Liver (tissue), 9 donors: ENCODE data around the gene GLI1. TPM values are rescaled to one million over a fixed set of nuclear protein-coding genes. Genes with fewer than 3 reads are reported as not detected.

ENCODE experiments used
- DNase-seq: peaks from one replicate; pipeline ENCODE4 v3.0.0-alpha.2; 2017; ENCODE audit warnings: low spot score
- H3K27ac ChIP-seq, 2 donors: one replicate each; pipeline ENCODE4 v1.7.0; 2013; ENCODE audit warnings: inconsistent platforms in 2 of 2, low read length in 2 of 2, control low read depth in 1 of 2, low read depth in 1 of 2, mild to moderate bottlenecking in 1 of 2
- H3K27me3 ChIP-seq, 4 donors: one replicate each; pipeline versions ENCODE4 v1.6.1 to v1.7.0; 2013; ENCODE audit warnings: low read length in 3 of 4, inconsistent platforms in 1 of 4, mild to moderate bottlenecking in 1 of 4, moderate library complexity in 1 of 4; ENCODE audit not compliant: control insufficient read depth in 4 of 4, insufficient read depth in 4 of 4
- H3K36me3 ChIP-seq, 4 donors: one replicate each; pipeline versions ENCODE4 v1.6.1 to v1.7.0; 2013; ENCODE audit warnings: low read length in 3 of 4, mild to moderate bottlenecking in 3 of 4, low read depth in 1 of 4, moderate library complexity in 1 of 4; ENCODE audit not compliant: control insufficient read depth in 4 of 4, insufficient read depth in 3 of 4
- H3K4me1 ChIP-seq, 4 donors: one replicate each; pipeline versions ENCODE4 v1.6.1 to v1.7.0; 2013; ENCODE audit warnings: low read length in 3 of 4, mild to moderate bottlenecking in 3 of 4, moderate library complexity in 1 of 4; ENCODE audit not compliant: control insufficient read depth in 4 of 4, insufficient read depth in 4 of 4
- H3K4me3 ChIP-seq, 3 donors: one replicate each; pipeline versions ENCODE4 v1.6.1 to v1.7.0; 2013; ENCODE audit warnings: low read length in 3 of 3, control low read depth in 1 of 3, low read depth in 1 of 3, mild to moderate bottlenecking in 1 of 3
- H3K9ac ChIP-seq, 2 donors: one replicate each; pipeline ENCODE4 v1.7.0; 2013; ENCODE audit warnings: low read length in 2 of 2, mild to moderate bottlenecking in 2 of 2, moderate library complexity in 2 of 2, control low read depth in 1 of 2, low read depth in 1 of 2
- H3K9me3 ChIP-seq, 4 donors: one replicate each; pipeline versions ENCODE4 v1.6.1 to v1.7.0; 2013; ENCODE audit warnings: low read length in 3 of 4; ENCODE audit not compliant: control insufficient read depth in 4 of 4
- ATF3 ChIP-seq: IDR thresholded peaks from 2 replicates; pipeline ENCODE4 v1.6.1; 2016; ENCODE audit warnings: antibody characterized with exemption
- CTCF ChIP-seq: fragments of 150-350 bp; IDR thresholded peaks from 2 replicates; pipeline ENCODE4 v1.5.1; 2017; ENCODE audit warnings: improper control_type of control experiment, low read depth, low read length; ENCODE audit not compliant: missing input control
- EGR1 ChIP-seq, 2 donors: IDR thresholded peaks; 2 replicates each; pipeline ENCODE4 v1.6.1; 2016 to 2018; ENCODE audit warnings: antibody characterized with exemption in 2 of 2, low read depth in 2 of 2
- FOXA2 ChIP-seq: IDR thresholded peaks from 2 replicates; pipeline ENCODE4 v1.6.1; 2016; ENCODE audit warnings: antibody characterized with exemption
- GABPA ChIP-seq, 2 donors: IDR thresholded peaks in 1 of 2; conservative IDR thresholded peaks in 1 of 2; 2 replicates each; pipeline ENCODE4 v1.6.1; 2016; ENCODE audit warnings: antibody characterized with exemption in 2 of 2, mild to moderate bottlenecking in 1 of 2, moderate library complexity in 1 of 2
- HNF4A ChIP-seq, 2 donors: conservative IDR thresholded peaks; 2 replicates each; pipeline ENCODE4 v1.6.1; 2016; ENCODE audit warnings: antibody characterized with exemption in 2 of 2, mild to moderate bottlenecking in 2 of 2
- HNF4G ChIP-seq: IDR thresholded peaks from 2 replicates; pipeline ENCODE4 v1.6.1; 2016; ENCODE audit warnings: antibody characterized with exemption
- JUND ChIP-seq, 2 donors: IDR thresholded peaks; 2 replicates each; pipeline ENCODE4 v1.6.1; 2016; ENCODE audit warnings: antibody characterized with exemption in 2 of 2
- NR2F2 ChIP-seq: IDR thresholded peaks from 2 replicates; pipeline ENCODE4 v1.6.1; 2016; ENCODE audit warnings: antibody characterized with exemption
- RAD21 ChIP-seq, 2 donors: IDR thresholded peaks; 2 replicates each; pipeline ENCODE4 v1.6.1; 2016; ENCODE audit warnings: antibody characterized with exemption in 2 of 2, mild to moderate bottlenecking in 2 of 2
- REST ChIP-seq: IDR thresholded peaks from 2 replicates; pipeline ENCODE4 v1.6.1; 2016; ENCODE audit warnings: antibody characterized with exemption, mild to moderate bottlenecking
- RXRA ChIP-seq, 2 donors: IDR thresholded peaks; 2 replicates each; pipeline ENCODE4 v1.6.1; 2017 to 2018; ENCODE audit warnings: antibody characterized with exemption in 2 of 2, mild to moderate bottlenecking in 1 of 2
- SP1 ChIP-seq: IDR thresholded peaks from 2 replicates; pipeline ENCODE4 v1.6.1; 2018; ENCODE audit warnings: antibody characterized with exemption, mild to moderate bottlenecking
- TAF1 ChIP-seq: conservative IDR thresholded peaks from 2 replicates; pipeline ENCODE4 v1.6.1; 2016; ENCODE audit warnings: antibody characterized with exemption, mild to moderate bottlenecking
- YY1 ChIP-seq: IDR thresholded peaks from 2 replicates; pipeline ENCODE4 v1.6.1; 2016; ENCODE audit warnings: antibody characterized with exemption, mild to moderate bottlenecking
- ZBTB33 ChIP-seq: IDR thresholded peaks from 2 replicates; pipeline ENCODE4 v1.6.1; 2016; ENCODE audit warnings: antibody characterized with exemption
- WGBS: extraction: QIAGEN DNeasy Blood & Tissue Kit; methylation state at CpG from one replicate; pipeline ENCODE4 v1.1.7; 2013; 5-methylcytosine and 5-hydroxymethylcytosine counted together
- polyA plus RNA-seq, 2 donors: library from polyadenylated mRNA; stranded (reverse) in 1 of 2; unstranded in 1 of 2; fragments of 200-250 nt in 1 of 2; fragments of >200 nt in 1 of 2; fragmentation: Nextera tagmentation in 1 of 2; extraction: Ambion mirVana in 1 of 2; gene quantifications; one replicate each; pipeline versions ENCODE4 v1.2.1 to v1.2.3, GENCODE V29; 2013 to 2015
- total RNA-seq, 2 donors: library from RNA; depleted of rRNA; stranded (reverse); fragments of >200 nt; gene quantifications; one replicate each; pipeline ENCODE4 v1.2.3, GENCODE V29; 2014
- donor health status: healthy.
- donor health status: healthy.
- donor health status: healthy.
- donor health status: healthy.
- donor health status: healthy.

The GLI1 gene
- total and polyA plus RNA-seq, 4 donors, result 0.09 to 0.44 (median 0.24) TPM

GRCh38 chr12:57430112-57430930 is 29.3 kb upstream of the GLI1 start:
- under 1% methylated on average over 74 of the region's 74 CpGs for WGBS
- DNase-seq, result peak; percentile 72
- TF ChIP-seq HNF4G (no peak), JUND (IDR thresholded peaks at IDR 0.05) (no peak), ATF3 (no peak), FOXA2 (no peak)

GRCh38 chr12:57430931-57431566 is 28.5 kb upstream of the GLI1 start, which contains the start of gene R3HDM2:
TSS of gene R3HDM2 (minus strand) at chr12:57431043. CDS start at chr12:57310428, 120,615 bp downstream.
- Histone ChIP-seq H3K36me3 (no peaks in the 10 kb centered on the region), H3K4me3 (peak within 1 kb of the TSS; percentile 62 to 92 (median 80)), H3K9ac (peak within 1 kb of the TSS; percentile 98 to 100), H3K4me1 (peaks cover 0 to 17% (median 2%) of the 10 kb centered on the region in 4 donors), H3K9me3 (no peaks in the 10 kb centered on the region), H3K27me3 (no peaks in the 10 kb centered on the region), H3K27ac (peak within 1 kb of the TSS; percentile 98 to 99)
- peak in 1 of 2 donors; percentile 18 for TF ChIP-seq HNF4A (conservative IDR thresholded peaks at IDR 0.05)
- peak; percentile 46 for TF ChIP-seq YY1
- TF ChIP-seq ATF3, result no peak
- TF ChIP-seq GABPA (IDR thresholded peaks at IDR 0.05 in 1 of 2, conservative IDR thresholded peaks at IDR 0.05 in 1 of 2), result peak in 1 of 2 donors; percentile 68
- TF ChIP-seq NR2F2, result no peak
- no peak for TF ChIP-seq RXRA (IDR thresholded peaks at IDR 0.05)
- no peak for TF ChIP-seq JUND (IDR thresholded peaks at IDR 0.05)
- no peak for TF ChIP-seq FOXA2
- peak in 1 of 2 donors; percentile 49 for TF ChIP-seq EGR1 (IDR thresholded peaks at IDR 0.05; ENCODE audit: low read depth in 2 of 2)
- TF ChIP-seq REST, result peak; percentile 77
- TF ChIP-seq CTCF, result no peak
- TF ChIP-seq RAD21 (IDR thresholded peaks at IDR 0.05), result peak in 1 of 2 donors; percentile 37
- TF ChIP-seq SP1, result peak; percentile 54
- no peak for TF ChIP-seq HNF4G
- TF ChIP-seq ZBTB33, result no peak
- peak; percentile 43 for TF ChIP-seq TAF1
- DNase-seq, result peak; percentile 95
- under 1% methylated on average over 41 of the region's 41 CpGs for WGBS

More at GRCh38 chr12:57430112-57430930, 29.3 kb upstream of the GLI1 start:
- H3K27ac ChIP-seq, result peak overlapping the region; percentile 98 to 99
- peak overlapping the region; percentile 62 to 92 (median 80) for H3K4me3 ChIP-seq
- peak overlapping the region; percentile 50 to 96 for H3K9ac ChIP-seq
- H3K36me3 ChIP-seq, result peaks cover 0 to 3% (median under 1%) of the 10 kb centered on the region in 4 donors
- peaks cover 0 to 17% (median 2%) of the 10 kb centered on the region in 4 donors for H3K4me1 ChIP-seq
- no peaks in the 10 kb centered on the region for H3K9me3 ChIP-seq
- H3K27me3 ChIP-seq, result no peaks in the 10 kb centered on the region
